Stimulated activated CD8-positive, alpha-beta memory T cell treated with anti-CD3 and anti-CD28 coated beads, Interleukin-4, amount 100 ng/mL, for 48 hours (primary cell): ENCODE measurements around the gene RBM46.
"Not testable (repeated sequence)": the region's sequence is repeated elsewhere in the genome, so short reads cannot be mapped to it uniquely, and the experiment has no call there.

Experiments
- DNase-seq: peaks from one replicate; pipeline ENCODE4 v3.0.0-alpha.2; 2020

RBM46 gene

GRCh38 chr4:154838694-154839093 is 57.6 kb downstream of the RBM46 start:
- no peak for DNase-seq

DNA sequence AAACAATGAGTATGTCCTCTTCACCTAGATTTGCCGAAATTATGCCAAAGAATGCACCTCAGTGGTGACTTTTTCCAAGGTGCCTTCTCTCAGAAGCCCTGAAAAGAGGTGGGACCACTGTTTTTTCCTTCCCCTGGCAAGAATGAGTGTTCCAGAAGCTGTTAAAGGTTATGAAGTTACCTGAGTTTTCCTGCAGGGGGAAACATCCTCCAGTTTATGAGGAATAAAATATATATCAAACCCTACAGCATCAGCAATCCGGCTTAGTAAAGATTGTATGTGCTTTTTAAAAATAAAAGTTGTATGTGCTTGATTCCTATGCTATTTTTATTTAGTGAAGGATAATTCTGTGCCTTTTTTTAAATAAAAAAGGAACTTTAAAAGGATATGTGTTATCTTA is 73.3 kb downstream of the RBM46 start:
- no peak for DNase-seq

- no peak for DNase-seq
These were observed 77.1 kb downstream of the RBM46 start for GRCh38 chr4:154858166-154858565.

DNA sequence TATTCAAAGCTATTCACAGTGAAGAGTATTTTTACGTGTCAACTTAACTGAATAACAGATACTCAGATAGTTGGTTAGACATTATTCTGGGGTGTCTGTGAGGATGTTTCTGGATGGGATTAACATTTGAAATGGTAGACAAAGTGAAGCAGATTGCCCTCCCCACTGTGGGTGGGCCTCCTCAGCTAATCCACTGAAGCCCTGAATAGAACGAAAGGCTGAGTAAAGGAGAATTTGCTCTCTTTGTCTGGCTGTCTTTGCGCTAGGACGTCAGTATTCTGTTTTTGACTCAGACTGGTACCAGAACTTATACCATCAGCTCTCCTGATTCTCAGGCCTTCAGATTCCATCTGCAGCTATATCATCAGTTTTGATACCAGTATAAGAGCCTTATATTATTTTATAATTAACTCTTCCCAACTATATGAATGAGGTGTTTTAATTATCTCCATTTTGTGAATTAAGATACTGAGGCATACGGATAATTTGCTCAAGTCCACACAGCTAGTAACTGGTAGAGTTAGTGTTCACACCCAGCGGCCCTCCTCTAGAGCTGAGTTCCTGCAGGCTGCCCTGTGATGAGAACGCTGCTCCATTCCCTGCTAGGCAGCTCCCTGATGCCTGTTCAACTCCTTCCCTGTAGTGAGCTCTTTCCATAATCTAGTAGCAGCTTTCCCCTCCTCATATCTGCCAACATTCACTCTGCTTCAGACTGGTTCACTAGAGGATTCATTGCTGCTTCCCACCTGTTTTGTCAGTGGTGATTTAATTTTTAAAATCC is 87.5 kb downstream of the RBM46 start:
- DNase-seq, result no peak

GRCh38 chr4:154869301-154869700 is 88.2 kb downstream of the RBM46 start:
- no peak for DNase-seq

DNA sequence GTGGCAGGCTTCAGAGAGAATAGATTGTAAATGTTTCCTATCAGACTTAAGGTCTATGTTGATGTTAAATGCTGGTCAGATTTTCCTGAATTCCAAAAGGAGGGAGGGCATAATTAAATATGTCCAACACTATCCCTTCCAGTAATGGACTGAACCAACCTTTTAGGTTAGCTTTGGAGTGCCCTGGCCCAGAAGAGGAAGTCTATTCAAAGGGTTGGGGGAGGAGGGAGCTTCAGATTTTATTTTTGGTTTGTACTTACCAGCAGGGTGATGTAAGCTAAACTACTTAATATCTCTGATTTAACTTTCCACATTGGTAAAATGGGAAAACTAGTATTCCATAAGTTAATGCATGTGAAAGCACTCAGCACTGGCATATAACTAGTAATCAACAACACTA is 91.1 kb downstream of the RBM46 start:
- DNase-seq, result no peak

DNA sequence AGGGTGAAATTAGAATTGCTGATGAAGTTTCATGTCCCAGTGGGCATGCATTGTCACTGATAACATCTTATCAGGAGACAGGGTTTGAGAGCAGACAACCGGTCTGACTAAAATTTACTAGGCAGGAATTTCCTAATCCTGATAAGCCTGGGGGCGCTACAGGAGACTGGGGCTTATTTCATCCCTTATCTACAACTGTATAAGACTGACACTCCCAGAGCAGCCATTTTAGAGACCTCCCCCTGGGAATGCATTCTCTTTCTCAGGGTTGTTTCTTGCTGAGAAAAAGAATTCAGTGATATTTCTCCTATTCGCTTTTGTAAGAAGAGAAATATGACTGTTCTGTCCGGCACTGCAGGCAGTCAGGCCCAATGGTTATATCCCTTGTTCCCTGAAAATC is 93.0 kb downstream of the RBM46 start:
- DNase-seq, result not testable (repeated sequence)

- no peak for DNase-seq
These were observed 96.2 kb downstream of the RBM46 start for GRCh38 chr4:154877110-154877760.
